ENCODE data around the gene EIF4G2.
"Not testable (repeated sequence)": the region's sequence is repeated elsewhere in the genome, so short reads cannot be mapped to it uniquely, and the experiment has no call there.

EIF4G2 gene

DNA sequence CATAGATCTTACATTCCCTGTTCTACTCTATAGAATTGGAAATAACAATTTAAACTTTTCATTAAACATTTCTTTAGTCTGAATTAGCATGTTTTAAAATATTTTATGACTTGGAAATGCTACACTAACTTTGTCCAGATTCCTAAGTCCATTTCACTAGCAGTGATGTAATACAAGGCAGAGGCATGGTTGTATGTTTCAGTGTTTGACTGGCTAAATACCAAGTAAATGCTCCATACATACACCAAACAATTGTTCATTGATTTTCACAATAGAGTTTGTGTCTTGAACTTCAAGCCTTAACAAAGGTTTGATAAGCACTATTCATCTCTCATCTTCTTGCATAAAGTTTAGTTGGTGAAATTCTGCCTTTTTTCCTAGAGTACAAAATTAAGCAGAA lies 35.6 kb upstream of the EIF4G2 start:
- Histone ChIP-seq H3K4me1 (ENCODE audit: insufficient read depth, low read length, poor library complexity, severe bottlenecking) (peaks cover 10% of the 10 kb centered on the region), H3K4me2 (ENCODE audit: low read depth, low read length, poor library complexity, severe bottlenecking) (no peak overlapping the region), H3K36me3 (ENCODE audit: insufficient read depth, low read length) (no peaks in the 10 kb centered on the region), H3K4me3 (ENCODE audit: low read length, poor library complexity, severe bottlenecking) (no peak overlapping the region), H4K20me1 (ENCODE audit: insufficient read depth, low read length, poor library complexity, severe bottlenecking) (no peaks in the 10 kb centered on the region), H3K9ac (ENCODE audit: low read depth, low read length, poor library complexity, severe bottlenecking) (no peak overlapping the region), H3K79me2 (ENCODE audit: insufficient read depth, low read length) (no peaks in the 10 kb centered on the region), H3K9me2 (replicated peaks; ENCODE audit: low read depth, low read length) (no peaks in the 10 kb centered on the region), H3K27me3 (ENCODE audit: insufficient read depth, low read length, poor library complexity, severe bottlenecking) (no peaks in the 10 kb centered on the region), H3F3A (ENCODE audit: low read depth) (no peaks in the 10 kb centered on the region; the same call in 1 of the 2 replicates), H3K9me3 (ENCODE audit: insufficient read depth, low read depth, low read length) (no peaks in the 10 kb centered on the region), H2AFZ (ENCODE audit: low read length) (no peak overlapping the region)
- TF ChIP-seq EZH2phosphoT487 (IDR thresholded peaks at IDR 0.05; ENCODE audit: borderline replicate concordance): no peak
- TF ChIP-seq, protein P1, sequence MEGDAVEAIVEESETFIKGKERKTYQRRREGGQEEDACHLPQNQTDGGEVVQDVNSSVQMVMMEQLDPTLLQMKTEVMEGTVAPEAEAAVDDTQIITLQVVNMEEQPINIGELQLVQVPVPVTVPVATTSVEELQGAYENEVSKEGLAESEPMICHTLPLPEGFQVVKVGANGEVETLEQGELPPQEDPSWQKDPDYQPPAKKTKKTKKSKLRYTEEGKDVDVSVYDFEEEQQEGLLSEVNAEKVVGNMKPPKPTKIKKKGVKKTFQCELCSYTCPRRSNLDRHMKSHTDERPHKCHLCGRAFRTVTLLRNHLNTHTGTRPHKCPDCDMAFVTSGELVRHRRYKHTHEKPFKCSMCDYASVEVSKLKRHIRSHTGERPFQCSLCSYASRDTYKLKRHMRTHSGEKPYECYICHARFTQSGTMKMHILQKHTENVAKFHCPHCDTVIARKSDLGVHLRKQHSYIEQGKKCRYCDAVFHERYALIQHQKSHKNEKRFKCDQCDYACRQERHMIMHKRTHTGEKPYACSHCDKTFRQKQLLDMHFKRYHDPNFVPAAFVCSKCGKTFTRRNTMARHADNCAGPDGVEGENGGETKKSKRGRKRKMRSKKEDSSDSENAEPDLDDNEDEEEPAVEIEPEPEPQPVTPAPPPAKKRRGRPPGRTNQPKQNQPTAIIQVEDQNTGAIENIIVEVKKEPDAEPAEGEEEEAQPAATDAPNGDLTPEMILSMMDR (conservative IDR thresholded peaks at IDR 0.05; ENCODE audit: low read length): no peak

DNA sequence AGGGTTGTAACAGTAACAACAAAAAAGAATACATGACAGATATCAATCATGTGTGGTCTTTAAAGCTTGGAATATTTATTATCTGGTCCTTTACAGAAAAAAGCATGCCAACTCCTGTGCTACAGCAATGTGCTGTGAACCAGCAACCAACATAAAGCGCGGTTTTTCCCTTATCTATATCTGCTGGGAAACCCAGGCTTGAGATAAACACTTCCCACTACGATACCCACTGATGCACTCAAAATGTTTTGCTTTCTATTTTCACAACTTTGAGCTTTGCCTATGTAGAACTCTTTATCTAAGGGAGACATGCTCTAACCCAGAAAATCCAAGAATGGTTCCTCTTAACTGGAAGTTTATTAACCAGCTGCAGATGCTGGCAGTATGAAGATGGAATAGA lies 30.2 kb upstream of the EIF4G2 start:
- Histone ChIP-seq H4K20me1 (ENCODE audit: insufficient read depth, low read length, poor library complexity, severe bottlenecking) (no peaks in the 10 kb centered on the region), H3F3A (ENCODE audit: low read depth) (no peaks in the 10 kb centered on the region), H3K36me3 (ENCODE audit: insufficient read depth, low read length) (no peaks in the 10 kb centered on the region), H3K27me3 (ENCODE audit: insufficient read depth, low read length, poor library complexity, severe bottlenecking) (no peaks in the 10 kb centered on the region), H3K79me2 (ENCODE audit: insufficient read depth, low read length) (no peaks in the 10 kb centered on the region), H3K4me3 (ENCODE audit: low read length, poor library complexity, severe bottlenecking) (no peak overlapping the region), H3K9me2 (replicated peaks; ENCODE audit: low read depth, low read length) (no peaks in the 10 kb centered on the region), H3K4me2 (ENCODE audit: low read depth, low read length, poor library complexity, severe bottlenecking) (no peak overlapping the region), H2AFZ (ENCODE audit: low read length) (no peak overlapping the region), H3K9ac (ENCODE audit: low read depth, low read length, poor library complexity, severe bottlenecking) (no peak overlapping the region), H3K4me1 (ENCODE audit: insufficient read depth, low read length, poor library complexity, severe bottlenecking) (no peaks in the 10 kb centered on the region), H3K9me3 (ENCODE audit: insufficient read depth, low read depth, low read length) (no peaks in the 10 kb centered on the region)
- TF ChIP-seq EZH2phosphoT487 (IDR thresholded peaks at IDR 0.05; ENCODE audit: borderline replicate concordance): no peak
- TF ChIP-seq, protein P1 (conservative IDR thresholded peaks at IDR 0.05; ENCODE audit: low read length): no peak

DNA sequence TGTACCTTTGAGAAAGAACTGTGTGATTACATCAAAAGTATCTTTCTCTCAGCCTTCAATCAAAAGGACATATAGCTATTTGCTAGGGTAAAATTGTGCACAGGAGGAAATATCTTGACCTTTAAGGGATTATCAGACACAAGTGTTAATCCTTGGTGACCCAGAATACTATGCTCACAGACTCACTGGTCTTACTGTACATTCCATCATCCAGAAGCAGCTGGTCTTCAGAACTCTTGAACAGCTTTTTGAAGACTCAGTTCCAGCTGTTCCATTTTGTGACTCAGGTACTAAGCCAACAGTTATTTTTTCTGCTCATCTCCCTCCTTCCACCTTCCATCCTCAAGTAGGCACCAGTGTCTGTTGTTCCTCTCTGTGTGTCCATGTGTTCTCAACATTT lies 29.4 kb upstream of the EIF4G2 start:
- H3K4me3 ChIP-seq (ENCODE audit: low read length, poor library complexity, severe bottlenecking): no peak overlapping the region
- H2AFZ ChIP-seq (ENCODE audit: low read length): no peak overlapping the region
- no peaks in the 10 kb centered on the region for H3K27me3 ChIP-seq (ENCODE audit: insufficient read depth, low read length, poor library complexity, severe bottlenecking)
- no peak overlapping the region for H3K9ac ChIP-seq (ENCODE audit: low read depth, low read length, poor library complexity, severe bottlenecking)
- H3K9me2 ChIP-seq (replicated peaks; ENCODE audit: low read depth, low read length): no peaks in the 10 kb centered on the region
- TF ChIP-seq EZH2phosphoT487 (IDR thresholded peaks at IDR 0.05; ENCODE audit: borderline replicate concordance): no peak
- TF ChIP-seq, protein P1 (conservative IDR thresholded peaks at IDR 0.05; ENCODE audit: low read length): no peak
- H3K4me1 ChIP-seq (ENCODE audit: insufficient read depth, low read length, poor library complexity, severe bottlenecking): no peaks in the 10 kb centered on the region
- H4K20me1 ChIP-seq (ENCODE audit: insufficient read depth, low read length, poor library complexity, severe bottlenecking): no peaks in the 10 kb centered on the region
- no peaks in the 10 kb centered on the region for H3K36me3 ChIP-seq (ENCODE audit: insufficient read depth, low read length)
- no peaks in the 10 kb centered on the region for H3K79me2 ChIP-seq (ENCODE audit: insufficient read depth, low read length)
- no peaks in the 10 kb centered on the region for H3K9me3 ChIP-seq (ENCODE audit: insufficient read depth, low read depth, low read length)
- H3F3A ChIP-seq (ENCODE audit: low read depth): no peaks in the 10 kb centered on the region
- H3K4me2 ChIP-seq (ENCODE audit: low read depth, low read length, poor library complexity, severe bottlenecking): no peak overlapping the region

DNA sequence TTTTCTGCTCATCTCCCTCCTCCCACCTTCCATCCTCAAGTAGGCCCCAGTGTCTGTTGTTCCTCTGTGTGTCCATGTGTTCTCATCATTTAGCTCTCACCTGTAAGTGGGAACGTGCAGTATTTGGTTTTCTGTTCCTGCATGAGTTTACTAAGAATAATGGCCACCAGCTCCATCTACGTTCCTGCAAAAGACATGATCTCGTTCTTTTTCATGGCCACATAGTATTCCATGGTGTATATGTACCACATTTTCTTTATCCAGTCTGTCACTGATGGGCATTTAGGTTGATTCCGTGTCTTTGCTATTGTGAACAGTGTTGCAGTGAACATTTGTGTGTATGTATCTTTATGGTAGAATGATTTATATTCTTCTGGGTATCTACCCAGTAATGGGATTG lies 28.2 kb upstream of the EIF4G2 start:
- not testable (repeated sequence) for H4K20me1 ChIP-seq (ENCODE audit: insufficient read depth, low read length, poor library complexity, severe bottlenecking); H3F3A ChIP-seq (ENCODE audit: low read depth); H3K4me1 ChIP-seq (ENCODE audit: insufficient read depth, low read length, poor library complexity, severe bottlenecking); H3K79me2 ChIP-seq (ENCODE audit: insufficient read depth, low read length); H3K9ac ChIP-seq (ENCODE audit: low read depth, low read length, poor library complexity, severe bottlenecking); H3K27me3 ChIP-seq (ENCODE audit: insufficient read depth, low read length, poor library complexity, severe bottlenecking); H3K4me2 ChIP-seq (ENCODE audit: low read depth, low read length, poor library complexity, severe bottlenecking); H3K9me2 ChIP-seq (replicated peaks; ENCODE audit: low read depth, low read length); H3K36me3 ChIP-seq (ENCODE audit: insufficient read depth, low read length); H2AFZ ChIP-seq (ENCODE audit: low read length); H3K9me3 ChIP-seq (ENCODE audit: insufficient read depth, low read depth, low read length); H3K4me3 ChIP-seq (ENCODE audit: low read length, poor library complexity, severe bottlenecking)

All from Loucy (cell line).